ENCODE measurements around the gene PAX2. TPM values are rescaled to one million over a fixed set of nuclear protein-coding genes. Genes with fewer than 3 reads are reported as not detected.

The PAX2 gene
- total RNA-seq, 1 experiment from 2014 or later: not detected

GRCh38 chr10:100725071-100725471, 20.3 kb upstream of the PAX2 start:
- no peaks in the 10 kb centered on the region for H3K36me3 ChIP-seq (ENCODE audit: insufficient read depth, low read length, poor library complexity, severe bottlenecking)
- intact Hi-C loops (cut with micrococcal nuclease; ENCODE audit: unreplicated experiment): no loop called here
- CTCF ChIA-PET: no interaction called here
- no peak overlapping the region for H3K4me3 ChIP-seq (ENCODE audit: low read depth, low read length, poor library complexity, severe bottlenecking)
- H3K9me3 ChIP-seq (ENCODE audit: low read depth, low read length, poor library complexity, severe bottlenecking): no peaks in the 10 kb centered on the region
- no TSS peak for BruUV-seq (replicated peaks)
- TF ChIP-seq CTCF (conservative IDR thresholded peaks at IDR 0.05; ENCODE audit: low read depth, low read length) (no peak), EZH2 (IDR thresholded peaks at IDR 0.05; ENCODE audit: borderline replicate concordance, low read depth, low read length, poor library complexity, severe bottlenecking) (no peak)
- POLR2A ChIA-PET (ENCODE audit: low non-redundant PET): no interaction called here
- peaks cover 10% of the 10 kb centered on the region for H3K4me1 ChIP-seq (ENCODE audit: insufficient read depth, low read length, poor library complexity, severe bottlenecking)
- DNase-seq (ENCODE audit: low spot score): no peak
- H3K27me3 ChIP-seq (replicated peaks; ENCODE audit: insufficient read depth, low read depth, low read length, poor library complexity): peaks cover 95% of the 10 kb centered on the region
- H3K27ac ChIP-seq (ENCODE audit: low read depth, low read length, poor library complexity, severe bottlenecking): no peak overlapping the region

- Histone ChIP-seq H3K4me1 (ENCODE audit: insufficient read depth, low read length, poor library complexity, severe bottlenecking) (peaks cover 17% of the 10 kb centered on the region), H3K27me3 (replicated peaks; ENCODE audit: insufficient read depth, low read depth, low read length, poor library complexity) (peaks cover 95% of the 10 kb centered on the region), H3K9me3 (ENCODE audit: low read depth, low read length, poor library complexity, severe bottlenecking) (no peaks in the 10 kb centered on the region), H3K4me3 (ENCODE audit: low read depth, low read length, poor library complexity, severe bottlenecking) (no peak overlapping the region), H3K27ac (ENCODE audit: low read depth, low read length, poor library complexity, severe bottlenecking) (no peak overlapping the region), H3K36me3 (ENCODE audit: insufficient read depth, low read length, poor library complexity, severe bottlenecking) (no peaks in the 10 kb centered on the region)
- BruUV-seq (replicated peaks): no TSS peak
- TF ChIP-seq EZH2 (IDR thresholded peaks at IDR 0.05; ENCODE audit: borderline replicate concordance, low read depth, low read length, poor library complexity, severe bottlenecking) (no peak), CTCF (conservative IDR thresholded peaks at IDR 0.05; ENCODE audit: low read depth, low read length) (no peak)
- DNase-seq (ENCODE audit: low spot score): no peak
- intact Hi-C loops (cut with micrococcal nuclease; ENCODE audit: unreplicated experiment): no loop called here
- ChIA-PET CTCF (no interaction called here), POLR2A (ENCODE audit: low non-redundant PET) (no interaction called here)
These were observed 19.4 kb upstream of the PAX2 start for GRCh38 chr10:100725869-100726426.

- POLR2A ChIA-PET (ENCODE audit: low non-redundant PET): no interaction called here
- H3K4me1 ChIP-seq (ENCODE audit: insufficient read depth, low read length, poor library complexity, severe bottlenecking): peaks cover 19% of the 10 kb centered on the region
- DNase-seq (ENCODE audit: low spot score): no peak
- TF ChIP-seq EZH2 (IDR thresholded peaks at IDR 0.05; ENCODE audit: borderline replicate concordance, low read depth, low read length, poor library complexity, severe bottlenecking) (no peak), CTCF (conservative IDR thresholded peaks at IDR 0.05; ENCODE audit: low read depth, low read length) (no peak)
- no peak overlapping the region for H3K27ac ChIP-seq (ENCODE audit: low read depth, low read length, poor library complexity, severe bottlenecking)
- intact Hi-C loops (cut with micrococcal nuclease; ENCODE audit: unreplicated experiment): no loop called here
- H3K4me3 ChIP-seq (ENCODE audit: low read depth, low read length, poor library complexity, severe bottlenecking): no peak overlapping the region
- H3K9me3 ChIP-seq (ENCODE audit: low read depth, low read length, poor library complexity, severe bottlenecking): no peaks in the 10 kb centered on the region
- BruUV-seq (replicated peaks): no TSS peak
- CTCF ChIA-PET: no interaction called here
- H3K36me3 ChIP-seq (ENCODE audit: insufficient read depth, low read length, poor library complexity, severe bottlenecking): no peaks in the 10 kb centered on the region
- peaks cover 97% of the 10 kb centered on the region for H3K27me3 ChIP-seq (replicated peaks; ENCODE audit: insufficient read depth, low read depth, low read length, poor library complexity)
These were observed 17.6 kb upstream of the PAX2 start for GRCh38 chr10:100727808-100728207.
